H9 (cell line): ENCODE measurements around the gene NAPB. TPM values are rescaled to one million over a fixed set of nuclear protein-coding genes. Genes with fewer than 3 reads are reported as not detected.

Source experiments
- DNase-seq: peaks from one replicate; pipeline ENCODE4 v3.0.0-alpha.2; 2017
- H2AFZ ChIP-seq: one replicate; pipeline ENCODE4 v1.6.1; 2013; ENCODE audit warnings: mild to moderate bottlenecking, low read length, control low read depth, moderate library complexity
- H2AK5ac ChIP-seq: 2 replicates; pipeline ENCODE4 v1.6.1; 2013; ENCODE audit warnings: low read length, control low read depth, mixed read lengths; ENCODE audit not compliant: insufficient read length
- H2BK120ac ChIP-seq: one replicate; pipeline ENCODE4 v1.6.1; 2013; ENCODE audit warnings: low read depth, mild to moderate bottlenecking, low read length, control low read depth, inconsistent platforms; ENCODE audit not compliant: poor library complexity, severe bottlenecking
- H2BK12ac ChIP-seq: 2 replicates; pipeline ENCODE4 v1.6.1; 2013; ENCODE audit warnings: low read length, control low read depth, mixed read lengths, low read depth; ENCODE audit not compliant: insufficient read length
- H2BK15ac ChIP-seq: 2 replicates; pipeline ENCODE4 v1.6.1; 2013; ENCODE audit warnings: low read depth, low read length, control low read depth
- H2BK20ac ChIP-seq: one replicate; pipeline ENCODE4 v1.6.1; 2013; ENCODE audit warnings: low read depth, mild to moderate bottlenecking, low read length, control low read depth, inconsistent platforms; ENCODE audit not compliant: poor library complexity, severe bottlenecking
- H2BK5ac ChIP-seq: 2 replicates; pipeline ENCODE4 v1.6.1; 2013; ENCODE audit warnings: low read length, control low read depth, mixed read lengths; ENCODE audit not compliant: insufficient read length
- H3K14ac ChIP-seq: 2 replicates; pipeline ENCODE4 v1.6.1; 2013; ENCODE audit warnings: low read length, control low read depth; ENCODE audit not compliant: insufficient read depth
- H3K18ac ChIP-seq: 2 replicates; pipeline ENCODE4 v1.6.1; 2013; ENCODE audit warnings: low read depth, mild to moderate bottlenecking, mixed read lengths, low read length, control low read depth; ENCODE audit not compliant: insufficient read length
- H3K23ac ChIP-seq: 2 replicates; pipeline ENCODE4 v1.6.1; 2013; ENCODE audit warnings: low read length, control low read depth, mixed read lengths, low read depth; ENCODE audit not compliant: insufficient read length
- H3K23me2 ChIP-seq: 2 replicates; pipeline ENCODE4 v1.6.1; 2013; ENCODE audit warnings: low read depth, mild to moderate bottlenecking, mixed read lengths, low read length, control low read depth; ENCODE audit not compliant: insufficient read length, poor library complexity, severe bottlenecking
- H3K27ac ChIP-seq: 2 replicates; pipeline ENCODE4 v1.5.1; 2013; ENCODE audit warnings: low read length, control low read depth, mixed read lengths, low read depth; ENCODE audit not compliant: insufficient read length
- H3K27me3 ChIP-seq: 2 replicates; pipeline ENCODE4 v1.6.1; 2013; ENCODE audit warnings: low read length, control low read depth, inconsistent platforms; ENCODE audit not compliant: insufficient read depth
- H3K4ac ChIP-seq: 2 replicates; pipeline ENCODE4 v1.6.1; 2013; ENCODE audit warnings: low read depth, mild to moderate bottlenecking, control low read depth, inconsistent platforms, low read length, moderate library complexity
- H3K4me1 ChIP-seq: 2 replicates; pipeline ENCODE4 v1.6.1; 2013; ENCODE audit warnings: low read length, control low read depth, inconsistent platforms; ENCODE audit not compliant: insufficient read depth
- H3K4me2 ChIP-seq: 2 replicates; pipeline ENCODE4 v1.6.1; 2013; ENCODE audit warnings: low read length, control low read depth, mixed read lengths; ENCODE audit not compliant: insufficient read length, insufficient read depth
- H3K56ac ChIP-seq: 2 replicates; pipeline ENCODE4 v1.6.1; 2013; ENCODE audit warnings: low read depth, mild to moderate bottlenecking, mixed read lengths, low read length, control low read depth; ENCODE audit not compliant: insufficient read length
- H3K79me1 ChIP-seq: 2 replicates; pipeline ENCODE4 v1.6.1; 2013; ENCODE audit warnings: low read depth, mild to moderate bottlenecking, moderate library complexity, low read length, control low read depth, inconsistent platforms; ENCODE audit not compliant: insufficient read depth, poor library complexity, severe bottlenecking
- H3K79me2 ChIP-seq: 2 replicates; pipeline ENCODE4 v1.6.1; 2013; ENCODE audit warnings: low read length, control low read depth, inconsistent platforms; ENCODE audit not compliant: insufficient read depth
- H3K9ac ChIP-seq: 2 replicates; pipeline ENCODE4 v1.6.1; 2013; ENCODE audit warnings: low read length, control low read depth, mixed read lengths; ENCODE audit not compliant: insufficient read length; ENCODE audit errors: extremely low read depth
- H3K9me3 ChIP-seq: one replicate; pipeline ENCODE4 v1.6.1; 2013; ENCODE audit warnings: low read depth, low read length, inconsistent platforms; ENCODE audit not compliant: control insufficient read depth
- H3T11ph ChIP-seq: one replicate; pipeline ENCODE4 v1.6.1; 2013; ENCODE audit warnings: mild to moderate bottlenecking, low read length, control low read depth, inconsistent platforms
- H4K20me1 ChIP-seq: one replicate; pipeline ENCODE4 v1.6.1; 2013; ENCODE audit not compliant: control insufficient read depth, insufficient read length, insufficient read depth
- H4K5ac ChIP-seq: 2 replicates; pipeline ENCODE4 v1.6.1; 2013; ENCODE audit warnings: low read depth, mild to moderate bottlenecking, mixed read lengths, low read length, control low read depth; ENCODE audit not compliant: insufficient read length
- H4K8ac ChIP-seq: replicated peaks from 2 replicates; pipeline ENCODE4 v1.6.1; 2013; ENCODE audit warnings: low read length, control low read depth, mixed read lengths, low read depth; ENCODE audit not compliant: insufficient read length
- H4K91ac ChIP-seq: 2 replicates; pipeline ENCODE4 v1.6.1; 2013; ENCODE audit warnings: low read depth, mild to moderate bottlenecking, moderate library complexity, mixed read lengths, low read length, control low read depth; ENCODE audit not compliant: insufficient read length
- H3K27ac Mint-ChIP-seq, 3 experiments: 2 replicates in 2 of 3; 3 replicates in 1 of 3; pipeline ENCODE4 v1.8.0; 2020 to 2021; ENCODE audit warnings: mixed read lengths in 3 of 3, mild to moderate bottlenecking in 1 of 3, moderate library complexity in 1 of 3
- H3K27me3 Mint-ChIP-seq: 2 replicates; pipeline ENCODE4 v1.8.0; 2021; ENCODE audit warnings: low read depth, mild to moderate bottlenecking, moderate library complexity, mixed read lengths
- H3K36me3 Mint-ChIP-seq, 3 experiments: 2 replicates in 2 of 3; 3 replicates in 1 of 3; pipeline ENCODE4 v1.8.0; 2020 to 2021; ENCODE audit warnings: low read depth in 3 of 3, mixed read lengths in 3 of 3; ENCODE audit not compliant: insufficient read depth in 1 of 3
- H3K4me1 Mint-ChIP-seq, 2 experiments: 2 replicates each; pipeline ENCODE4 v1.8.0; 2020; ENCODE audit warnings: mixed read lengths in 2 of 2
- H3K4me3 Mint-ChIP-seq, 2 experiments: 2 replicates in 1 of 2; 3 replicates in 1 of 2; pipeline ENCODE4 v1.8.0; 2020 to 2021; ENCODE audit warnings: mild to moderate bottlenecking in 2 of 2, mixed read lengths in 2 of 2, moderate library complexity in 1 of 2
- H3K9me3 Mint-ChIP-seq, 2 experiments: 2 replicates in 1 of 2; 3 replicates in 1 of 2; pipeline ENCODE4 v1.8.0; 2020; ENCODE audit warnings: mild to moderate bottlenecking in 2 of 2, mixed read lengths in 2 of 2, moderate library complexity in 1 of 2
- WGBS: extraction: QIAGEN DNeasy Blood & Tissue Kit; methylation state at CpG from one replicate; pipeline ENCODE4 v1.1.7; 2013; ENCODE audit warnings: missing lambda C conversion rate, low lambda C conversion rate, mixed read lengths; ENCODE audit not compliant: insufficient read length; ENCODE audit errors: extremely low coverage; 5-methylcytosine and 5-hydroxymethylcytosine counted together
- total RNA-seq: library from RNA; stranded (reverse); gene quantifications from 2 replicates; pipeline ENCODE4 v1.2.1, GENCODE V29; 2021
- TF ChIP-seq, protein P1 (sequence below): fragments of 200-600 bp; sonication (generic); conservative IDR thresholded peaks from 3 replicates; pipeline ENCODE4 v1.8.0; 2021; ENCODE audit warnings: antibody characterized with exemption, mild to moderate bottlenecking

The NAPB gene
- total RNA-seq, 1 experiment from 2014 or later: 10.4 TPM

DNA sequence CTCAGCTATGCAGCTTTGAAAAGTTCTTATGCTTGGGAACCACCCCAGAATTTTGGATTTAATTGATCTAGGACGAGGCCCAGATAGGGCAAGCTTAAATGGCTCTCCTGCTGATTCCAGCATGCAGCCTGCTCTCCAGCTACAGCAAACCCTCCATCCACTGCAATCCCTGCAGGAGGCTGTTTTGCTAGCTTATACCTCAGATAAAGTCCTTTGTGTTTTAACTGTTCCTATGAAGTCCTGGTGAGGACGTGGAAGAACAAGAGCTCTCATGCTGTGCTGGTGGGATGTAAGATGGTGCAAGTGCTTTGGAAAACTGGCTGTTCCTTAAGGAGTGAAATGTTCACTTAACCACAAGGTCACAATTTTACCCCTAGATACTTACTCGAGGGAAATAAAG, 96.2 kb downstream of the NAPB start:
- Histone ChIP-seq H4K8ac (no peak overlapping the region), H2BK20ac (no peak overlapping the region), H3K79me2 (no peaks in the 10 kb centered on the region), H3K14ac (no peak overlapping the region), H2AFZ (no peak overlapping the region), H3K4me2 (no peak overlapping the region), H3K27ac (no peak overlapping the region), H2BK120ac (no peak overlapping the region), H3K4me1 (no peaks in the 10 kb centered on the region), H3K79me1 (no peaks in the 10 kb centered on the region), H3K9me3 (no peaks in the 10 kb centered on the region), H2AK5ac (no peak overlapping the region), H4K91ac (no peak overlapping the region), H3T11ph (no peak overlapping the region), H3K23ac (no peak overlapping the region), H4K5ac (no peak overlapping the region), H2BK15ac (no peak overlapping the region), H2BK5ac (no peak overlapping the region), H3K27me3 (no peaks in the 10 kb centered on the region; the same call in 1 of the 2 replicates), H3K18ac (no peak overlapping the region), H3K23me2 (no peaks in the 10 kb centered on the region), H3K9ac (no peak overlapping the region), H4K20me1 (no peaks in the 10 kb centered on the region), H2BK12ac (no peak overlapping the region), H3K4ac (no peak overlapping the region), H3K56ac (no peak overlapping the region)
- Mint-ChIP-seq H3K36me3 (no peaks in the 10 kb centered on the region; a peak in 2 of 7 replicates), H3K4me1 (peaks cover 9 to 23% of the 10 kb centered on the region in 2 experiments), H3K4me3 (no peak overlapping the region; a peak in 1 of 5 replicates), H3K27ac (no peak overlapping the region), H3K27me3 (peaks cover 12% of the 10 kb centered on the region), H3K9me3 (peaks cover under 1 to 13% of the 10 kb centered on the region in 2 experiments; a peak in 3 of 5 replicates)
- WGBS: no CpG with 5 or more reads among the region's 3 CpGs
- TF ChIP-seq, protein P1, sequence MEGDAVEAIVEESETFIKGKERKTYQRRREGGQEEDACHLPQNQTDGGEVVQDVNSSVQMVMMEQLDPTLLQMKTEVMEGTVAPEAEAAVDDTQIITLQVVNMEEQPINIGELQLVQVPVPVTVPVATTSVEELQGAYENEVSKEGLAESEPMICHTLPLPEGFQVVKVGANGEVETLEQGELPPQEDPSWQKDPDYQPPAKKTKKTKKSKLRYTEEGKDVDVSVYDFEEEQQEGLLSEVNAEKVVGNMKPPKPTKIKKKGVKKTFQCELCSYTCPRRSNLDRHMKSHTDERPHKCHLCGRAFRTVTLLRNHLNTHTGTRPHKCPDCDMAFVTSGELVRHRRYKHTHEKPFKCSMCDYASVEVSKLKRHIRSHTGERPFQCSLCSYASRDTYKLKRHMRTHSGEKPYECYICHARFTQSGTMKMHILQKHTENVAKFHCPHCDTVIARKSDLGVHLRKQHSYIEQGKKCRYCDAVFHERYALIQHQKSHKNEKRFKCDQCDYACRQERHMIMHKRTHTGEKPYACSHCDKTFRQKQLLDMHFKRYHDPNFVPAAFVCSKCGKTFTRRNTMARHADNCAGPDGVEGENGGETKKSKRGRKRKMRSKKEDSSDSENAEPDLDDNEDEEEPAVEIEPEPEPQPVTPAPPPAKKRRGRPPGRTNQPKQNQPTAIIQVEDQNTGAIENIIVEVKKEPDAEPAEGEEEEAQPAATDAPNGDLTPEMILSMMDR: no peak
- no peak for DNase-seq

Other genes starting within 250 kb of the NAPB start
- gene NXT1, start 70.7 kb downstream of the NAPB start, total RNA-seq: 25.5 and 27.1 TPM in 2 replicates
- gene GZF1, start 59.3 kb downstream of the NAPB start, total RNA-seq: 13.0 and 17.0 TPM in 2 replicates
- gene CSTL1, start 18.2 kb upstream of the NAPB start, total RNA-seq: not detected in 2 replicates
- not detected in 2 replicates for gene CST11, start 31.4 kb upstream of the NAPB start, total RNA-seq
- not detected in 2 replicates for gene CST8, start 69.6 kb upstream of the NAPB start, total RNA-seq
- gene CST9L, start 147.0 kb upstream of the NAPB start, total RNA-seq: not detected in 2 replicates
- gene CST9, start 184.4 kb upstream of the NAPB start, total RNA-seq: not detected in 2 replicates
- 77.2 and 81.9 TPM in 2 replicates for gene CST3, start 216.5 kb upstream of the NAPB start, total RNA-seq